ENCODE measurements around the gene ATG7.
A peak's percentile ranks its signal among the peaks of the same experiment; 100 is the strongest.

ATG7 gene

DNA sequence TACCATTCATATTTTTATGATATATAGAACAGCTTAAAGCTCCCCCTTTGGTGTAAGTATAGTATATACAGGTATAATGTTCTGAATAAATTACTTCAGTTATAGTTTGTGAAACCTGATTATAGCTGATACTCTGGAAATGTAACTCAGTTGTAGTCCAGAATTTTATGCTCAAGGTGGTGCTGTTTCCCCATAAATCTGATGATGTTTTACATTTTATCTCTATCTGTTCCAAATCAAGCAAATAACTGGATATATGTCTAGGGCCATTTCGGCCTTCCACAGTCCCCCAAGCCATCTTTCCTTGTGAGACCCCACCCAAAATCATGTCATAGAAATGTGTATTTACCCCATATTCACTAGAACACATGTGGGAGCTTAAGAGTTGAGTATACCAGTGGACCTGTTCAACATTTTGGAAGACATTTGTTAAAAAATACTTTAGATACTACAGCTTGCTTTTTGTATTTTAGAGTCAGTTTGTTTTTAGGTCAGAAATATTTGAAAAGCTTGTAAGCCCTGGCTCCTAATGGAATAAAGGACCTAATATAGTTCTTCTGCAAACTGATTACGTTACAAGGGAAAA, 107.1 kb downstream of the ATG7 start:
- DNase-seq (ENCODE audit: low read depth in 2 of 2) = peak; percentile 74 to 81

DNA sequence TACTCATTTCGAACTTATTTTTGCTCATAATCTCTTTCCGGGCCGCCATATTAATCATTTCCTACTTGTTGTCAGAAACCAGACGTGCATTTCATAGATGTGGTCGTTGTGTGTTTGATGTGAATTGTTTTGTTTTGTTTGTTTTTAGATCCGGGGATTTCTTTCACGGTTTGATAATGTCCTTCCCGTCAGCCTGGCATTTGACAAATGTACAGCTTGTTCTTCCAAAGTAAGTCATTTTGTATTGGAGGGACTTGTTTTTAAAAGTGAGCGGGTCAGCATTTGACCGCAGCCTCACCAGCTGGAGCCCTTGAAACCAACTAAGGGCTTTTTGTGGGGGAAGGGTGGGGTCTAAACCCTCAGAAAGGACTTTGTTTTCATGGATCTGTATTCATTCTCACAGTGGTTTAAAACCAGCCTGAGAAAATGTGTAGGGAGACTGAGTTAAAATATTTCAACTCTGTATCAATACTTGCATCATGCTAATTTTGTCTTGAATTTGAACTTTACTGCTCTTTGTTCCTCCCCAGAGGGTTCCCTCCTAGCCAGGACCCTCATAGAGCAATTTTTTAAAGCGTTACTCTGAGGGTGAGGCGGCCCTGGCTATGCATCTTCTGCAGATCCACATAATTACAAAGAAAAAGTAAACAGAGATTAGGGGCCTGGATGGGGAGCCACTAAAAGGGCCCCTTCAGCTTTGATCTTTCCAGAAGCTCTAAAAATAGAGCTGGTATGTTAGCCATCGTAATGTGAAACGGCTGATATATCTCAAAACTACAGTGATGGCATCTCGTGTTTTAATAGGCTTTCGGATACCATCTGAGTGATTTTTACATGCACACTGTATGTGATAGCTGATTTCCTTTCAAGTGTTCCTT, 107.9 kb downstream of the ATG7 start:
- peak; percentile 26 to 60 for DNase-seq (ENCODE audit: low read depth in 2 of 2)
- H3K4me3 ChIP-seq (replicated peaks in 1 of 2; ENCODE audit: low read depth in 2 of 2, low read length in 2 of 2) = no peak overlapping the region
- no peak for TF ChIP-seq CTCF (IDR thresholded peaks at IDR 0.05; ENCODE audit: low read depth, low read length)

More for the DNA sequence above, 107.1 kb downstream of the ATG7 start:
- no peak overlapping the region for H3K4me3 ChIP-seq (replicated peaks in 1 of 2; ENCODE audit: low read depth in 2 of 2, low read length in 2 of 2)
- peak; percentile 47 for TF ChIP-seq CTCF (IDR thresholded peaks at IDR 0.05; ENCODE audit: low read depth, low read length)

DNA sequence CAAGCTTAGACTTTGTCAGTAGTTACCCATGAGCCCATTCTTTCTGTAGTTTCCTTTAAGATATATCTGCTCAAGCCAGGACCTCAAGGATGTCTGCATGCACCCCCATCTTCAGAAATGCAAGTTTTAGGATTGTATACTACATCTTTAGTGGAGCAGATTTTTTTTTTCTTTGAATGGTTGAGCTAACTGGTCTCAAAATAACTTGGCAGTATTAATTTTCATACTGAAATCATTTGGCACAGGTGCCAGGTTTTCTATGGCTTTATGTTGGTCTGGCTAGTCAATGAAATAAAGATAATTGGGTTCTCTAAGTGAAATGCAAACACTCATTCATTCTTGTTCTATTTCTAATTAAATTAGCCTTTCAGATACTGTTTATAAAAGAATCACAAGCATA, 108.9 kb downstream of the ATG7 start:
- DNase-seq (ENCODE audit: low read depth in 2 of 2) = no peak
- no peak for TF ChIP-seq CTCF (IDR thresholded peaks at IDR 0.05; ENCODE audit: low read depth, low read length)
- no peak overlapping the region for H3K4me3 ChIP-seq (replicated peaks in 1 of 2; ENCODE audit: low read depth in 2 of 2, low read length in 2 of 2)

- DNase-seq (ENCODE audit: low read depth in 2 of 2) = peak in 1 of 2 donors; percentile 23
- TF ChIP-seq CTCF (IDR thresholded peaks at IDR 0.05; ENCODE audit: low read depth, low read length) = no peak
- H3K4me3 ChIP-seq (replicated peaks in 1 of 2; ENCODE audit: low read depth in 2 of 2, low read length in 2 of 2) = no peak overlapping the region
These were observed 109.4 kb downstream of the ATG7 start for GRCh38 chr3:11381563-11381962.

DNA sequence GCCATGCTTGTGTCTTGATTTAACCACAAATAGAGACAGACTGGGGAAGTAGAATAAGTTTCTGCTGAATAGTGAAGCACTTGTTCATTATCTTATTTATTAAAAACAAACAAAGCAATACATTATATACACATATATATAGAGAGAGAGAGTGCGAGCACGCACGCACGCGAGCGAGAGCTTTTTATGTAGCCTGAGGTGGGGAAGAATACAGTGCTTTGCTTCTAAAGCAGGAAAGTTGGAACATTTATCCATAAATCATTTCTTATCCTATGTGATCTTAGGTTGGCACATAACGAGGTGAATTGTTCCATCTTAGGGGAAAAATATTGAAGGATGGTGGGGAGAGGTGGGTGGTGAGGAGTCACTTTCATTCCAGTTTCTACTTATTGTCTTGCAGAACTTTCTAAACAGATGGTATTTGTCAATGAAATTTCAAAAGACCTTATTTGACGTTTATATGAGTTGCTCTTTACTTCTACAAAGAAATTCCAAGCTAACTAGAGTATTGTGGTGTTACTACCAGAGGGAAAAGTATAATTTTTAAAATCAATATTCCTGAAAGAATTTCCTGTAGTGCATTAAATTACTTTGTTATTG, 110.0 kb downstream of the ATG7 start:
- H3K4me3 ChIP-seq (replicated peaks in 1 of 2; ENCODE audit: low read depth in 2 of 2, low read length in 2 of 2) = no peak overlapping the region
- no peak for TF ChIP-seq CTCF (IDR thresholded peaks at IDR 0.05; ENCODE audit: low read depth, low read length)
- DNase-seq (ENCODE audit: low read depth in 2 of 2) = no peak

- peak; percentile 54 to 58 for DNase-seq (ENCODE audit: low read depth in 2 of 2)
- TF ChIP-seq CTCF (IDR thresholded peaks at IDR 0.05; ENCODE audit: low read depth, low read length) = no peak
- H3K4me3 ChIP-seq (replicated peaks in 1 of 2; ENCODE audit: low read depth in 2 of 2, low read length in 2 of 2) = no peak overlapping the region
These were observed 111.9 kb downstream of the ATG7 start for GRCh38 chr3:11384074-11384473.
